ENCODE data around the gene STK16.

DNA sequence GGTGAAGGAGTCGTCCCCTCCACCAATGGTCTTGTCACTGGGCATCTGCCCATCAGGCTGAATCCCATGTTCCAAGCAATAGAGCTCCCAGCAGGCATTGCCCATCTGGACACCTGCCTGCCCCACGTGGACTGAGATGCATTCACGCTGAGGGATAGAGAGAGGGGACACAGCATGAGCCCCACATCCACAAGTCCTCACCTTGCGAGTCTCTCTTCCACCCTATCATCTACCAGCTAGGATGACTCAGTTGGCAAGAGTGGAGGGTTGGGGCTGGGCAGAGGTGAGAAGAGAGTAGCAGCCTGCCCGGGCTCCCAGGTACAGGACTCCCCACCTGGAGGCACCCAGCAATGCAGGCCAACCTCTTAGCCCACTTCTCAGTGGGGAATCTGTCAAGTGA is 6.8 kb downstream of the STK16 start:
- TF ChIP-seq POLR2A (IDR thresholded peaks at IDR 0.05) = no peak
- TF ChIP-seq, protein P1, sequence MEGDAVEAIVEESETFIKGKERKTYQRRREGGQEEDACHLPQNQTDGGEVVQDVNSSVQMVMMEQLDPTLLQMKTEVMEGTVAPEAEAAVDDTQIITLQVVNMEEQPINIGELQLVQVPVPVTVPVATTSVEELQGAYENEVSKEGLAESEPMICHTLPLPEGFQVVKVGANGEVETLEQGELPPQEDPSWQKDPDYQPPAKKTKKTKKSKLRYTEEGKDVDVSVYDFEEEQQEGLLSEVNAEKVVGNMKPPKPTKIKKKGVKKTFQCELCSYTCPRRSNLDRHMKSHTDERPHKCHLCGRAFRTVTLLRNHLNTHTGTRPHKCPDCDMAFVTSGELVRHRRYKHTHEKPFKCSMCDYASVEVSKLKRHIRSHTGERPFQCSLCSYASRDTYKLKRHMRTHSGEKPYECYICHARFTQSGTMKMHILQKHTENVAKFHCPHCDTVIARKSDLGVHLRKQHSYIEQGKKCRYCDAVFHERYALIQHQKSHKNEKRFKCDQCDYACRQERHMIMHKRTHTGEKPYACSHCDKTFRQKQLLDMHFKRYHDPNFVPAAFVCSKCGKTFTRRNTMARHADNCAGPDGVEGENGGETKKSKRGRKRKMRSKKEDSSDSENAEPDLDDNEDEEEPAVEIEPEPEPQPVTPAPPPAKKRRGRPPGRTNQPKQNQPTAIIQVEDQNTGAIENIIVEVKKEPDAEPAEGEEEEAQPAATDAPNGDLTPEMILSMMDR (IDR thresholded peaks at IDR 0.05) = no peak
